HG02938 (cell line): ENCODE data around the gene CDKL1.
"Not testable (repeated sequence)": the region's sequence is repeated elsewhere in the genome, so short reads cannot be mapped to it uniquely, and the experiment has no call there.

Experiments
- ATAC-seq: cut with Tn5 transposase; IDR thresholded peaks from one replicate; pipeline ENCODE4 v1.9.1; 2021; ENCODE audit warnings: mild to moderate bottlenecking, moderate library complexity; ENCODE audit not compliant: unreplicated experiment

The CDKL1 gene

GRCh38 chr14:50335989-50336824 is 60.5 kb downstream of the CDKL1 start:
- no peak for ATAC-seq

- no peak for ATAC-seq
These were observed 61.3 kb downstream of the CDKL1 start for GRCh38 chr14:50335389-50335788.

GRCh38 chr14:50334211-50334610 is 62.5 kb downstream of the CDKL1 start:
- ATAC-seq: no peak

- ATAC-seq: no peak
These were observed 63.6 kb downstream of the CDKL1 start for GRCh38 chr14:50333014-50333509.

GRCh38 chr14:50331596-50331995 is 65.1 kb downstream of the CDKL1 start:
- ATAC-seq: no peak

GRCh38 chr14:50321009-50321660 is 75.5 kb downstream of the CDKL1 start:
- peak; percentile 92 for ATAC-seq

- ATAC-seq: no peak
These were observed 76.4 kb downstream of the CDKL1 start for GRCh38 chr14:50320283-50320682.

- no peak for ATAC-seq
These were observed 77.0 kb downstream of the CDKL1 start for GRCh38 chr14:50319721-50320120.

GRCh38 chr14:50319293-50319692 is 77.4 kb downstream of the CDKL1 start:
- no peak for ATAC-seq

- ATAC-seq: no peak
These were observed 78.6 kb downstream of the CDKL1 start for GRCh38 chr14:50318031-50318626.

GRCh38 chr14:50314098-50314497 is 82.6 kb downstream of the CDKL1 start:
- not testable (repeated sequence) for ATAC-seq

GRCh38 chr14:50312734-50313054 is 84.0 kb downstream of the CDKL1 start:
- peak; percentile 21 for ATAC-seq

- peak; percentile 81 for ATAC-seq
These were observed 84.5 kb downstream of the CDKL1 start, which contains the start of the genes DMAC2L and L2HGDH for GRCh38 chr14:50311972-50312733. TSS of gene DMAC2L (plus strand) at chr14:50312324. CDS start at chr14:50321488, 9,164 bp downstream. TSS of gene L2HGDH (minus strand) at chr14:50312229. CDS start at chr14:50312150, 79 bp downstream.

GRCh38 chr14:50311337-50311971 is 85.2 kb downstream of the CDKL1 start:
- no peak for ATAC-seq

- no peak for ATAC-seq
These were observed 86.2 kb downstream of the CDKL1 start for GRCh38 chr14:50310445-50310844.

- no peak for ATAC-seq
These were observed 88.2 kb downstream of the CDKL1 start for GRCh38 chr14:50308363-50308915.

GRCh38 chr14:50303744-50304471 is 92.8 kb downstream of the CDKL1 start:
- ATAC-seq: no peak

- ATAC-seq: no peak
These were observed 94.8 kb downstream of the CDKL1 start for GRCh38 chr14:50301914-50302313.

GRCh38 chr14:50299585-50299984 is 97.1 kb downstream of the CDKL1 start:
- no peak for ATAC-seq
